HEK293 (cell line): ENCODE measurements around the gene ABCG1.

ENCODE experiments used
- CTCF ChIA-PET: fragments of 350-600 bp; formaldehyde crosslinking; extraction: SDS; loops from one replicate; lab custom pipeline; 2021; ENCODE audit warnings: antibody characterized with exemption; lab: Yijun Ruan, JAX
- POLR2A ChIA-PET: fragments of 300-600 bp; formaldehyde crosslinking; extraction: SDS; loops from one replicate; lab custom pipeline; 2020; ENCODE audit warnings: antibody characterized with exemption, inconsistent platforms; lab: Yijun Ruan, JAX
- H3K27ac ChIP-seq: fragments of 200-500 bp; sonication (Bioruptor generic); 2 replicates; pipeline ENCODE4 v1.5.1; 2014; ENCODE audit warnings: low read depth, low read length, control low read depth, inconsistent platforms; ENCODE audit errors: extremely low read depth
- H3K36me3 ChIP-seq, 2 experiments: fragments of 200-500 bp in 1 of 2; sonication (Bioruptor generic) in 1 of 2; 1 replicate in 1 of 2; 2 replicates in 1 of 2; pipeline ENCODE4 v1.5.1; 2014 to 2017; ENCODE audit warnings: inconsistent platforms in 2 of 2, low read length in 2 of 2; ENCODE audit not compliant: control insufficient read depth in 2 of 2, insufficient read depth in 1 of 2
- H3K4me1 ChIP-seq: fragments of 200-500 bp; sonication (Bioruptor generic); 2 replicates; pipeline ENCODE4 v1.5.1; 2014; ENCODE audit warnings: mild to moderate bottlenecking, low read length, inconsistent platforms; ENCODE audit not compliant: control insufficient read depth, insufficient read depth
- H3K4me3 ChIP-seq: 2 replicates; pipeline ENCODE4 v1.5.1; 2011; ENCODE audit warnings: low read depth, mild to moderate bottlenecking, control low read depth, low read length, moderate library complexity
- H3K9me3 ChIP-seq: fragments of 200-500 bp; sonication (Bioruptor generic); 2 replicates; pipeline ENCODE4 v1.5.1; 2014; ENCODE audit warnings: low read depth, low read length, inconsistent platforms; ENCODE audit not compliant: control insufficient read depth, insufficient read depth
- BCL11B ChIP-seq: fragments of 450-650 bp; formaldehyde crosslinking; IDR thresholded peaks from 2 replicates; pipeline ENCODE4 v1.5.1; 2016; ENCODE audit warnings: low read depth, missing biosample characterization, missing genetic modification characterization
- GLI2 ChIP-seq: fragments of 450-650 bp; formaldehyde crosslinking; IDR thresholded peaks from 2 replicates; pipeline ENCODE4; 2017; ENCODE audit warnings: missing biosample characterization, missing genetic modification characterization, low read depth, borderline replicate concordance
- IKZF3 ChIP-seq: fragments of 450-650 bp; IDR thresholded peaks from 2 replicates; pipeline ENCODE4 v1.5.0; 2018; ENCODE audit warnings: missing biosample characterization, mild to moderate bottlenecking, missing genetic modification characterization, moderate library complexity
- INSM2 ChIP-seq: fragments of 450-650 bp; formaldehyde crosslinking; IDR thresholded peaks from 2 replicates; pipeline ENCODE4 v1.5.1; 2016; ENCODE audit warnings: missing biosample characterization, missing genetic modification characterization
- KLF8 ChIP-seq: fragments of 450-650 bp; formaldehyde crosslinking; IDR thresholded peaks from 2 replicates; pipeline ENCODE4 v1.5.1; 2016; ENCODE audit warnings: missing biosample characterization, missing genetic modification characterization
- MZF1 ChIP-seq: fragments of 450-650 bp; formaldehyde crosslinking; IDR thresholded peaks from 2 replicates; pipeline ENCODE4 v1.5.1; 2017; ENCODE audit warnings: missing biosample characterization, missing genetic modification characterization, borderline replicate concordance
- SALL2 ChIP-seq: fragments of 450-650 bp; formaldehyde crosslinking; IDR thresholded peaks from 2 replicates; pipeline ENCODE4 v1.5.0; 2017; ENCODE audit warnings: missing biosample characterization, mild to moderate bottlenecking, missing genetic modification characterization, borderline replicate concordance
- SCRT1 ChIP-seq: fragments of 450-650 bp; formaldehyde crosslinking; IDR thresholded peaks from 2 replicates; pipeline ENCODE4 v1.5.1; 2016; ENCODE audit warnings: missing biosample characterization, missing genetic modification characterization, borderline replicate concordance
- SP3 ChIP-seq: fragments of 450-650 bp; formaldehyde crosslinking; IDR thresholded peaks from 2 replicates; pipeline ENCODE4 v1.5.1; 2016; ENCODE audit warnings: missing biosample characterization, missing genetic modification characterization
- ZBTB48 ChIP-seq: fragments of 450-650 bp; formaldehyde crosslinking; IDR thresholded peaks from 2 replicates; pipeline ENCODE4 v1.5.1; 2016; ENCODE audit warnings: missing biosample characterization, missing genetic modification characterization
- ZFP3 ChIP-seq: fragments of 450-650 bp; formaldehyde crosslinking; IDR thresholded peaks from 2 replicates; pipeline ENCODE4 v1.5.1; 2016; ENCODE audit warnings: low read depth, missing biosample characterization, missing genetic modification characterization
- ZNF214 ChIP-seq: fragments of 450-650 bp; formaldehyde crosslinking; IDR thresholded peaks from 2 replicates; pipeline ENCODE4 v1.5.1; 2017; ENCODE audit warnings: missing biosample characterization, mild to moderate bottlenecking, missing genetic modification characterization, borderline replicate concordance
- ZNF311 ChIP-seq: fragments of 450-650 bp; formaldehyde crosslinking; IDR thresholded peaks from 2 replicates; pipeline ENCODE4 v1.5.1; 2017; ENCODE audit warnings: missing biosample characterization, missing genetic modification characterization, borderline replicate concordance
- ZNF354C ChIP-seq: fragments of 450-650 bp; formaldehyde crosslinking; IDR thresholded peaks from 2 replicates; pipeline ENCODE4 v1.5.1; 2016; ENCODE audit warnings: missing biosample characterization, missing genetic modification characterization, low read depth, borderline replicate concordance
- ZNF433 ChIP-seq: fragments of 450-650 bp; formaldehyde crosslinking; IDR thresholded peaks from 2 replicates; pipeline ENCODE4 v1.5.1; 2016; ENCODE audit warnings: missing biosample characterization, missing genetic modification characterization, low read depth
- ZNF510 ChIP-seq: fragments of 450-650 bp; formaldehyde crosslinking; IDR thresholded peaks from 2 replicates; pipeline ENCODE4 v1.5.1; 2018; ENCODE audit warnings: mild to moderate bottlenecking, missing genetic modification characterization, missing biosample characterization; ENCODE audit not compliant: insufficient replicate concordance
- ZNF585B ChIP-seq: fragments of 450-650 bp; formaldehyde crosslinking; IDR thresholded peaks from 2 replicates; pipeline ENCODE4 v1.5.1; 2016; ENCODE audit warnings: missing biosample characterization, missing genetic modification characterization
- ZNF624 ChIP-seq: fragments of 450-650 bp; formaldehyde crosslinking; IDR thresholded peaks from 2 replicates; pipeline ENCODE4 v1.5.1; 2017; ENCODE audit warnings: missing biosample characterization, missing genetic modification characterization
- ZNF629 ChIP-seq: fragments of 450-650 bp; formaldehyde crosslinking; IDR thresholded peaks from 2 replicates; pipeline ENCODE4 v1.5.1; 2017; ENCODE audit warnings: missing biosample characterization, missing genetic modification characterization
- ZNF677 ChIP-seq: fragments of 450-650 bp; IDR thresholded peaks from 2 replicates; pipeline ENCODE4 v1.5.0; 2018; ENCODE audit warnings: missing biosample characterization, mild to moderate bottlenecking, missing genetic modification characterization, moderate library complexity
- ZNF777 ChIP-seq: fragments of 450-650 bp; formaldehyde crosslinking; IDR thresholded peaks from 2 replicates; pipeline ENCODE4 v1.5.1; 2017; ENCODE audit warnings: missing biosample characterization, missing genetic modification characterization, borderline replicate concordance
- TF ChIP-seq, protein P1 (sequence below): fragments of 450-650 bp; formaldehyde crosslinking; IDR thresholded peaks from 2 replicates; pipeline ENCODE4 v1.5.1; 2016; ENCODE audit warnings: missing biosample characterization, missing genetic modification characterization

The ABCG1 gene

GRCh38 chr21:42344631-42345030 is 125.7 kb downstream of the ABCG1 start:
- H3K4me3 ChIP-seq, result no peak overlapping the region
- no peaks in the 10 kb centered on the region for H3K9me3 ChIP-seq
- ChIA-PET CTCF (interaction anchor here (0.5 to 1.1 kb wide), 3 partner anchors 15 to 1347 kb away, joined by 3 read pairs; no protein-coding TSS in a partner anchor), POLR2A (no interaction called here)
- H3K36me3 ChIP-seq, result no peaks in the 10 kb centered on the region
- TF ChIP-seq ZBTB48, result no peak
- TF ChIP-seq ZNF354C (tag by site-specific recombination), result no peak
- TF ChIP-seq ZFP3, result no peak
- TF ChIP-seq SALL2, result no peak
- TF ChIP-seq ZNF585B (tag by site-specific recombination), result no peak
- no peak for TF ChIP-seq INSM2 (tag by site-specific recombination)
- no peak for TF ChIP-seq KLF8 (tag by site-specific recombination)
- no peak for TF ChIP-seq GLI2 (tag by site-specific recombination)
- TF ChIP-seq SCRT1, result no peak
- no peak for TF ChIP-seq ZNF677
- TF ChIP-seq ZNF629 (tag by site-specific recombination), result no peak
- TF ChIP-seq ZNF510 (tag by site-specific recombination), result no peak
- TF ChIP-seq ZNF214 (tag by site-specific recombination), result no peak
- no peak for TF ChIP-seq ZNF433
- H3K27ac ChIP-seq, result no peak overlapping the region
- no peaks in the 10 kb centered on the region for H3K4me1 ChIP-seq

DNA sequence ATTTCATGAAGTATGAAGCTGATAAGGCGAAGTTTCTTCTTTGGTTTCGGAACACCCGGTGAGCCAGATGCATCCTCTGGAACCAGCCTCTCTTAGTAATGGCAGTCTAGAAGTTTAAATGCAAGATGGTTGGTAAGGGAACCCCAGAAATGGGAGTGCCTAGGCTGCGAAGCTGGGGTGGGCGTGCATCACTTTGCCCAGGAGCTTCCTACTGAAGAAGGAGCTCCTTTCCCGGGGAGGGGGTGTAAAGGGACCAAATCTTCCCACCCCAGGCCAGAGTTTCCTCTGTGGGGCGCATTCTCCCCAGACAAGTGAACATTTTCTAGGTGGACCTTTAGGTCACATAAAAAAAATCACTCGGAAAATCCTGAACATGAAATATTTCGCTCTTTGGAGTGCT is 127.5 kb downstream of the ABCG1 start:
- ChIA-PET CTCF (interaction anchor here (1.8 kb wide), 1 partner anchor 36 kb away, joined by 5 read pairs; no protein-coding TSS in a partner anchor), POLR2A (no interaction called here)
- no peaks in the 10 kb centered on the region for H3K36me3 ChIP-seq

More for the DNA sequence above, 127.5 kb downstream of the ABCG1 start:
- no peak overlapping the region for H3K4me3 ChIP-seq
- TF ChIP-seq ZNF777 (tag by site-specific recombination) (no peak), IKZF3 (tag by site-specific recombination) (no peak), SP3 (tag by site-specific recombination) (no peak), BCL11B (tag by site-specific recombination) (no peak), MZF1 (tag by site-specific recombination) (no peak), ZNF624 (tag by site-specific recombination) (no peak), ZNF311 (tag by site-specific recombination) (no peak)
- TF ChIP-seq, protein P1, sequence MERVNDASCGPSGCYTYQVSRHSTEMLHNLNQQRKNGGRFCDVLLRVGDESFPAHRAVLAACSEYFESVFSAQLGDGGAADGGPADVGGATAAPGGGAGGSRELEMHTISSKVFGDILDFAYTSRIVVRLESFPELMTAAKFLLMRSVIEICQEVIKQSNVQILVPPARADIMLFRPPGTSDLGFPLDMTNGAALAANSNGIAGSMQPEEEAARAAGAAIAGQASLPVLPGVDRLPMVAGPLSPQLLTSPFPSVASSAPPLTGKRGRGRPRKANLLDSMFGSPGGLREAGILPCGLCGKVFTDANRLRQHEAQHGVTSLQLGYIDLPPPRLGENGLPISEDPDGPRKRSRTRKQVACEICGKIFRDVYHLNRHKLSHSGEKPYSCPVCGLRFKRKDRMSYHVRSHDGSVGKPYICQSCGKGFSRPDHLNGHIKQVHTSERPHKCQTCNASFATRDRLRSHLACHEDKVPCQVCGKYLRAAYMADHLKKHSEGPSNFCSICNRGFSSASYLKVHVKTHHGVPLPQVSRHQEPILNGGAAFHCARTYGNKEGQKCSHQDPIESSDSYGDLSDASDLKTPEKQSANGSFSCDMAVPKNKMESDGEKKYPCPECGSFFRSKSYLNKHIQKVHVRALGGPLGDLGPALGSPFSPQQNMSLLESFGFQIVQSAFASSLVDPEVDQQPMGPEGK, result no peak
- no peaks in the 10 kb centered on the region for H3K4me1 ChIP-seq
- no peaks in the 10 kb centered on the region for H3K9me3 ChIP-seq
- H3K27ac ChIP-seq, result no peak overlapping the region
